Cortex of kidney (tissue), 1 donor: ENCODE data around the gene FAM131C.

Source experiments
- DNase-seq: peaks from one replicate; lab custom pipeline; 2025; lab: John Stamatoyannopoulos, UW

FAM131C gene

GRCh38 chr1:16101623-16102022 is 28.2 kb upstream of the FAM131C start:
- no peak for DNase-seq

- no peak for DNase-seq
Observed at GRCh38 chr1:16099412-16099811, 26.0 kb upstream of the FAM131C start.

GRCh38 chr1:16095447-16095846 is 22.0 kb upstream of the FAM131C start:
- no peak for DNase-seq

- DNase-seq, result no peak
Observed at GRCh38 chr1:16094453-16095158, 21.2 kb upstream of the FAM131C start.

- DNase-seq, result no peak
Observed at GRCh38 chr1:16093611-16094010, 20.2 kb upstream of the FAM131C start.

- DNase-seq, result no peak
Observed at GRCh38 chr1:16092923-16093511, 19.6 kb upstream of the FAM131C start.

GRCh38 chr1:16092097-16092922 is 18.9 kb upstream of the FAM131C start:
- no peak for DNase-seq

GRCh38 chr1:16091296-16091695 is 17.8 kb upstream of the FAM131C start:
- no peak for DNase-seq

GRCh38 chr1:16090076-16090826 is 16.8 kb upstream of the FAM131C start:
- DNase-seq, result no peak

- no peak for DNase-seq
Observed at GRCh38 chr1:16088996-16089395, 15.5 kb upstream of the FAM131C start.

GRCh38 chr1:16088351-16088911 is 15.0 kb upstream of the FAM131C start:
- DNase-seq, result no peak

- DNase-seq, result no peak
Observed at GRCh38 chr1:16087733-16088132, 14.3 kb upstream of the FAM131C start.

- no peak for DNase-seq
Observed at GRCh38 chr1:16085522-16085921, 12.1 kb upstream of the FAM131C start.

GRCh38 chr1:16083486-16083885 is 10.0 kb upstream of the FAM131C start:
- DNase-seq, result no peak

- DNase-seq, result no peak
Observed at GRCh38 chr1:16082283-16083038, 9.0 kb upstream of the FAM131C start.

GRCh38 chr1:16081636-16082035 is 8.2 kb upstream of the FAM131C start:
- no peak for DNase-seq

- no peak for DNase-seq
Observed at GRCh38 chr1:16080422-16081150, 7.1 kb upstream of the FAM131C start.

- DNase-seq, result no peak
Observed at GRCh38 chr1:16078925-16079656, 5.6 kb upstream of the FAM131C start.

- no peak for DNase-seq
Observed at GRCh38 chr1:16077406-16078245, 4.2 kb upstream of the FAM131C start.
